ENCODE results near the gene ATP6AP2.

Gene ATP6AP2

DNA sequence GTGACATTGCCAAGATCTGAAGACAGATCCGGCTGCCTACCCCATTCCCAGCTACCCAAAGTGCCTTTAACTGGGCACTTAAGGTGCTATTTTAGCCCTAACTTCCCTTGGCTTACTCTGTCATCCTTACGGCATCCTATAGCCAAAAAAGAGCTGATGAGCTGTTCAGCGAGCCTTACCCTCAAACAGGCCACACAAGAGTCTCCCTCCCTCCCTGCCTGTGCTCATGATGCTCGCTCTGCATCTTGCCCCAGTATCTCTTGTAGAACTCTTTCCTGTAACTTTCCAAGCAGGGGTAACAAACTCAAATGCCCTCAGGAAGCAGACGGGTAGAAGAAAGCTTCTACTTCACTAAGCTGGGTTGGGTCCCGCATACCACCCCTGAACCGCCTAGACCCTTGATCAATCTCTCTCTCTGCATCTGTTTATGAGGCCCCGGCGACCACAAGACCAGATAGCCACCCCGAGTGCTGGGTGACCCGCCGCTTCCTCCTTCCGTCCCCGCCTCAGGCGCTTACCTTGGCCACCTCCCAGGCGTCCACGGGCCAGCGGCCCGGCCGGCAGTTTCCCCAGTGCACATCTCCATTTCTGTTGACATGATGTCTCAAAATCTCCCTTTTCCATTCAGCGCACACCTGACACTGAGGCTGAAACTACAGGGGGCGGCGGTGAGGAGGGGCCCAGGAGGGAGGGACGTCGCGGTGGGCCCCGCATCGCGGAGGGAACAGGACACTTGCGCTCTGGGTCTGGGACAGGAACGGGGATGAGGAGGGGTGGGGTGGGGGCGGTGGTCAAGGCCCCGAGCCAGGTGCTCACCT lies 65.9 kb downstream of the ATP6AP2 start:
- peak; percentile 35 for DNase-seq

DNA sequence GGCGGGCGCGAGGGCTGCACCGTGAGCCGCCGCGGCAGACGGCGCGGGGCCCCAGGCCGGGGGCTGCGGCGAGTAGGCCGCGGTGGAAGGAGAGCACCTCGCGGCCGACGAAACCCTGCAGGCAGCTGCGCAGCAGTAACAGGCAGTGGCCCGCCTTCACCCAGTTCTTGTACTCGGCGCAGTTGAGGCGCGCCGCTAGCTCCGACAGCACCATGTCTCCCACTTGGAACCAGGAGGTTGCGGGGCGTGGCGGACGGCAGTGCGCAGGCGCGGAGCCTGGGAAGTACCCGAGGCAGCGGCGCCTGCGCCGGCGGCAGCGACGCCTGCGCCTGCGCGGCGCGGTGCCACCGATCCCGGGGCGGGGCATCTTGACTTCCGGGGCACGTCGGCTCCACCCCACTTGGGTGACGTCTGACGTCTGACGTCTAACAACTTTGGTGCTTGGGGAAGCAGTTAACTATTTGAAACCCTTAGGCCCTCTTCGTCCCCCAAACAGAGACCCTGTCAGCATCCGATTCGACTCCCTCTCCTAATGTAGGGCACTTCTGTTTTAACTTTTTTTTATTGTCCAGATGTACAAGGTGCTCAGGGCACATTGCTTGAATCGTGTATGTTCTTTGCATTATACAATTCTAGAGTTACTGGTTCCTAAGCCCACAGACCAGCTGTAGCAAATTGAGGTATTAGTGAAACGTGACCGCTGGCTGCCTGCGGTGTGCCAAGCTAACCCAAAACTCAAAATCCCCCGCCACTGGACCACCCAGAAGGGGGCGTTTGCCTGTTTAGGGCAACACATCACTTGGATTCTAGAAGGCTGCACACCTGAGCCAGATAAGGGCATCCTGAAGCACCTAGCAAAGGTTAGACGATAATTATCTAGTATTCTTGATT lies 66.8 kb downstream of the ATP6AP2 start, which contains the start of gene CXorf38:
TSS of gene CXorf38 (minus strand) at position 255 of the 891 bp plus-strand sequence. CDS start at position 214, 41 bp downstream.
- DNase-seq: peak; percentile 96

DNA sequence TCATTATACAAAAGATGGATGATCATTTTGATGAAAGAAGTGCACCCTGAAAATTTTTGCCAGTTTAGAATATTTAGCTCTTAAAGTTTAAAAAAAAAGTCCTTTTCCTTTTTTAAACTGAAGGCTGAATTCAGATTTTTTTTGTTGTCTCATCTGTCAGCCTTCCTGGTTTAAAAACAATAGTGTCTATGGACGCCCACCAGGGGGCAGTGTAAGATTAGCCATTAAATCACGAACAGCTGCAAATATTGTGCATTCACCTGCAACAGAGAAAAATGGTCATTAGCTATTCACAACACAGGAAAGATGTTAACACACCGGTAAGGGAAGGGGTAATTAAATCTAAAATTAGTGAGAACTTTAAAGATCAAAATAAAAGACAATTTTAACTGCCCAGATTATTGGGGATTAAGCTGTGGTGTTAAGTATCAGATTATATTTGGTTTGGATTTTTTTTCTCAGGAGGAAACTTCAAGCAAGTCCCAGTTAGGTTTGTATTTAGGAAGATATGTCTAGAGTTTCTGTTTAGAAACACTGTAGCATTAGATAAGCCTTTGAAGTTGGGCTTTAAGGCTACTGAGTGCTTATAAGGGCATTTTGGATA lies 71.0 kb downstream of the ATP6AP2 start:
- DNase-seq: peak; percentile 76

DNA sequence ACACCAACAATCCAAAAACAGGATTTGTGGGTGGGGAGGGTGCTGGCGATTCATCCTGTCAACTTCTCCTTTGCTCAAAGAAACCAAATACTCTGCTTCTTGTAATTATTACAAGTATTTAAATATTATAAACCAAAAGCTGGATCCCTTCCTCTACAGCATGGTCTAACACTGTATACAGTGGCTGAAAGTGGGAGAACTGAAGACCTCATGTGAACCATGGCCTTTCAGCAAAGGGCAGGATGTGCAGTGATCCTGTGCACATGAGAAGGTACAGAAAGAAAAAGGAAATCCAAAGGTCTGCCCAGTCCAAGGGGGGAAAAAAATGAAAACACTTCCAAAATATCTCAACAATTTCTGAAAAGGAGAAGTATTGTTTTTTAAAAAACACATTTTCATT lies 71.9 kb downstream of the ATP6AP2 start:
- no peak for DNase-seq

DNA sequence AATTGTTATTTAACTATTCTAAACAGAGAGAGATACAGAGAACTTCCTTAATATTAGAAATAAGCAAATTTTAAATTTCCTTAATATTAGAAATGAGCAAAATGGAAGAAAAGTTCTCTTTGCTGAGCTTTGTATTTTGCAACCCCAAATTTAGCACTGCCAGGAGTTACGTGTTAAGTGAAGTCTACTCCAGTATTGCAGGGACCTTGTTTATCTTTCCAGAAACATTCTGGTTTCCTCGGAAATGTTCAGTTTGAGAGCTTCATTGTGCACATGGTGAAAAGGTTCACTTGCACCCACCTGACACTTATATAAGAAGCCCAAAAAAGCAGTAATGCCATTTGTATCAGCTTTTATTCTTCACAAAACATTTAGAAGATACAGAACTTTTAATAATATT lies 72.8 kb downstream of the ATP6AP2 start:
- DNase-seq: no peak
